PFSK-1 (cell line): ENCODE results near the gene TERT.

ENCODE experiments used
- FOXP2 ChIP-seq: optimal IDR thresholded peaks from 2 replicates; pipeline ENCODE3; 2011; ENCODE audit warnings: borderline replicate concordance, control low read depth, inconsistent platforms; ENCODE audit not compliant: insufficient read depth; ENCODE audit errors: extremely low read length, extremely low read depth
- POLR2AphosphoS5 ChIP-seq: IDR thresholded peaks from 2 replicates; pipeline ENCODE4 v1.6.1; 2012; ENCODE audit warnings: low read depth, mild to moderate bottlenecking, control low read depth, low read length, moderate library complexity
- SIN3A ChIP-seq: IDR thresholded peaks from 2 replicates; pipeline ENCODE4 v1.6.1; 2012; ENCODE audit warnings: mild to moderate bottlenecking, low read length, moderate library complexity, borderline replicate concordance; ENCODE audit not compliant: insufficient read depth
- TAF1 ChIP-seq: IDR thresholded peaks from 2 replicates; pipeline ENCODE4 v1.6.1; 2012; ENCODE audit warnings: low read length, control low read depth, borderline replicate concordance; ENCODE audit not compliant: insufficient read depth
- TF ChIP-seq, protein P1 (sequence below), 2 experiments: IDR thresholded peaks; 2 replicates each; pipeline versions ENCODE4 v1.6.1 to v1.8.0; 2011 to 2012; ENCODE audit warnings: low read depth in 2 of 2, low read length in 2 of 2, control low read depth in 1 of 2, inconsistent platforms in 1 of 2, mild to moderate bottlenecking in 1 of 2, moderate library complexity in 1 of 2; ENCODE audit not compliant: insufficient read depth in 1 of 2

The TERT gene

DNA sequence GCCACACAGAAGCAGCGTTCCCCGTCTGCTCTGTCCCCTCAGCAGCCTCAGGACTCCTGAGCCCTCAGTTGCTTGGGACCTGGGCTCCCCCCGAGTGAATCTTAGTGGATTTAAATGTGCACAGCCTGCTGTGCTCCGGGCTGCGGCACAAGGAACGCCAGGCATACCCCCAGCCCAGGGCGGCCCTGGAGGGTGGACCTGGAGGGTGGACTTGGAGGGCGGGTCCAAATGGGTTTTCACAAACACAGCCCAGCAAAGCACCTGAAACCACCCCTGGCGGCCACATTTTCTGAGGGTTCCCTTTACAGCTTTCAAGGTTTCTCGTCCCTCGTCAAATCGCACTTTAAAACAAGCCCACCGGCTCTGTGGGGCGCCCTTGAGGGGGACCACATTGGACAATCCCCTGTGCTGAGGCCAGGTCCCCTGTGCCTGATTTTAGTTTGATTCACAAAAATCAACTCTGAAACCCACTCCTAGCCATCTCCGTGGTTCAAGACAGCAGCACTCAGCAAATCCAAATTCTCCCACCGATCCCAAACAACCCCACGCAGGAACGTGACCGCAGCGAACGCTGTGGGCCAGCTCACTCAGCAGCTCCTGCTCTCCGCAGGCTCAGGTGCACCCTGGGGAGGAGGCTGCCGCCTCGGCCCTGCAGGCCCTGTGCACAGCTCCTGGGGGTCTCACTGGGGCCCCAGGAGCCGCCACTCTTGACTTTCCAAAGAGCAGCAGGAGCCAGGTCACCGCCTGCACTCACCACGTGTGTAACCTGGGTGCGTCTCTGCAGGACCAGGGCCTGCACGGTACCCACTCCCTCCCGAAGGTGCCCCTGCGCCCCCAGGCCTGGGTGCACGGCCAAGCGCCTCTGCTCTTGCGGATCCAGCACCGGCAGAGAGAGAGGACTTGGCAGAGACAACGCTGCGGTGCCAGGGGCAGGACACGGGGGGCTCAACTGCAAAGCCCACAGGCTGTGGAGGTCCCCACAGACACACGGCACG, 29.1 kb downstream of the TERT start:
- no peak for TF ChIP-seq POLR2AphosphoS5
- TF ChIP-seq TAF1: no peak
- no peak for TF ChIP-seq SIN3A
- TF ChIP-seq FOXP2: no peak
- TF ChIP-seq, protein P1, sequence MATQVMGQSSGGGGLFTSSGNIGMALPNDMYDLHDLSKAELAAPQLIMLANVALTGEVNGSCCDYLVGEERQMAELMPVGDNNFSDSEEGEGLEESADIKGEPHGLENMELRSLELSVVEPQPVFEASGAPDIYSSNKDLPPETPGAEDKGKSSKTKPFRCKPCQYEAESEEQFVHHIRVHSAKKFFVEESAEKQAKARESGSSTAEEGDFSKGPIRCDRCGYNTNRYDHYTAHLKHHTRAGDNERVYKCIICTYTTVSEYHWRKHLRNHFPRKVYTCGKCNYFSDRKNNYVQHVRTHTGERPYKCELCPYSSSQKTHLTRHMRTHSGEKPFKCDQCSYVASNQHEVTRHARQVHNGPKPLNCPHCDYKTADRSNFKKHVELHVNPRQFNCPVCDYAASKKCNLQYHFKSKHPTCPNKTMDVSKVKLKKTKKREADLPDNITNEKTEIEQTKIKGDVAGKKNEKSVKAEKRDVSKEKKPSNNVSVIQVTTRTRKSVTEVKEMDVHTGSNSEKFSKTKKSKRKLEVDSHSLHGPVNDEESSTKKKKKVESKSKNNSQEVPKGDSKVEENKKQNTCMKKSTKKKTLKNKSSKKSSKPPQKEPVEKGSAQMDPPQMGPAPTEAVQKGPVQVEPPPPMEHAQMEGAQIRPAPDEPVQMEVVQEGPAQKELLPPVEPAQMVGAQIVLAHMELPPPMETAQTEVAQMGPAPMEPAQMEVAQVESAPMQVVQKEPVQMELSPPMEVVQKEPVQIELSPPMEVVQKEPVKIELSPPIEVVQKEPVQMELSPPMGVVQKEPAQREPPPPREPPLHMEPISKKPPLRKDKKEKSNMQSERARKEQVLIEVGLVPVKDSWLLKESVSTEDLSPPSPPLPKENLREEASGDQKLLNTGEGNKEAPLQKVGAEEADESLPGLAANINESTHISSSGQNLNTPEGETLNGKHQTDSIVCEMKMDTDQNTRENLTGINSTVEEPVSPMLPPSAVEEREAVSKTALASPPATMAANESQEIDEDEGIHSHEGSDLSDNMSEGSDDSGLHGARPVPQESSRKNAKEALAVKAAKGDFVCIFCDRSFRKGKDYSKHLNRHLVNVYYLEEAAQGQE (IDR thresholded peaks at IDR 0.05; ENCODE audit: insufficient read depth in 1 of 2, low read depth in 2 of 2, low read length in 2 of 2): no peak

DNA sequence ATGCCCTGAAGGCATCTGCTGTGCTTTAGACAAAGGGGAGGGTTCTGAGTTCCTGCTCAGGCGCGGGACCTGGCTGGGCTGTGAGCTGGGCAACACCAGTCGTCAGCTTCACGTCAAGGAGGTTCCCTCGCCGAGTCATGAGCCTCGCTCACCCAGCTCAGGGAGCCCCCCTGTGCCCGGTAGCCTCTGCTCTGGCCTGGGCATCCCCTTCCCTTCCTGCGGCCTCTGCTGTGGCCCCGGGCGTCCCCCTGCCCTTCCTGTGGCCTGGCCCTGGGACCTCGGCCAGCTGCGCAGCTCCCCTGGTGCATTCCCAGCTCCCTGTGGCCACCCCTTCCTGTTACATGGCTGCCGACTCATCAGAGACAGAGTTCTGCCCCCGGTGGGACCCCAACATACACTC, 29.8 kb downstream of the TERT start:
- TF ChIP-seq, protein P1 (IDR thresholded peaks at IDR 0.05; ENCODE audit: insufficient read depth in 1 of 2, low read depth in 2 of 2, low read length in 2 of 2): no peak
- no peak for TF ChIP-seq POLR2AphosphoS5
- TF ChIP-seq FOXP2: no peak
- no peak for TF ChIP-seq TAF1
- no peak for TF ChIP-seq SIN3A

DNA sequence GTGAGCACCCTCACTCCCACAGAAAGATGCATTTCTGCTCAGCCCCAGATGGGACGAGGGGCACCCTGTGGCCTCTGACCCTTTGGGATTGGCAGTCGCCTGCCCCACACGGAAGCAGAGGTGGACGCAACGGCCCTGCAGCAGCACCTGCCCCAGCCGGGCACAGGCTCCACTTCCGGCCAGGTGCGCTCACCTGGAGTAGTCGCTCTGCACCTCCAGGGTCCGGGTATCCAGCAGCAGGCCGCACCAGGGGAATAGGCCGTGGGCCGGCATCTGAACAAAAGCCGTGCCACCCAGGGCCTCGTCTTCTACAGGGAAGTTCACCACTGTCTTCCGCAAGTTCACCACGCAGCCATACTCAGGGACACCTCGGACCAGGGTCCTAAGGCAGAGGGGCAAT, 30.7 kb downstream of the TERT start:
- TF ChIP-seq FOXP2: no peak
- no peak for TF ChIP-seq POLR2AphosphoS5
- TF ChIP-seq, protein P1 (IDR thresholded peaks at IDR 0.05; ENCODE audit: insufficient read depth in 1 of 2, low read depth in 2 of 2, low read length in 2 of 2): no peak
- no peak for TF ChIP-seq TAF1
- TF ChIP-seq SIN3A: no peak

DNA sequence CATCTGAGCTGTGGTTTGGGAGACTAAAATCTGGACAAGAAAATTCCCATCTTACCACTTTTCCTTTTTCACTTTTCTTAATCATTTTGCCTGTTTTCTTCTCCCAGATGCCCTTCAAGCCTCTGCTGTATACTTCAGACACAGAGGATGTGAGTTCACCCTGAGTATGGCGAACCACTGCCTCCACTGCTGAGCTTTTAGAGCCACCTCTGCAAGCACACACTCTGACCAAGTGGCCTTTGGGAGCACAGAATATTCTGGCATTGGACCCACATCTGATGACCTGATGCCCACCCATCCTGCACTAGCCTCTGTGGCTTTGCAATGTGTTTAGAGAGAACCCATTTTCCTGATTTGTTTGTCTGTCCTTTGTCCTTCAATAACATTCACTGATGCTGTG, 32.5 kb downstream of the TERT start:
- TF ChIP-seq, protein P1 (IDR thresholded peaks at IDR 0.05; ENCODE audit: insufficient read depth in 1 of 2, low read depth in 2 of 2, low read length in 2 of 2): no peak
- no peak for TF ChIP-seq FOXP2
- TF ChIP-seq TAF1: no peak
- TF ChIP-seq POLR2AphosphoS5: no peak
- TF ChIP-seq SIN3A: no peak
